NCI-H510A (cell line): Measurements from ENCODE around the gene AIRE.
A peak's percentile ranks its signal among the peaks of the same experiment; 100 is the strongest.
"Not testable (repeated sequence)": the region's sequence is repeated elsewhere in the genome, so short reads cannot be mapped to it uniquely, and the experiment has no call there.

Experiments used
- DNase-seq: peaks from one replicate; lab custom pipeline; 2025; lab: John Stamatoyannopoulos, UW

AIRE gene

GRCh38 chr21:44291936-44292811, 6.5 kb downstream of the AIRE start:
- DNase-seq, result no peak

GRCh38 chr21:44292812-44293195, 7.1 kb downstream of the AIRE start:
- DNase-seq, result no peak

- DNase-seq, result no peak
Measured at GRCh38 chr21:44293551-44294231, 8.0 kb downstream of the AIRE start.

- no peak for DNase-seq
Measured at GRCh38 chr21:44294391-44295162, 8.9 kb downstream of the AIRE start.

GRCh38 chr21:44295163-44295573, 9.5 kb downstream of the AIRE start:
- no peak for DNase-seq

GRCh38 chr21:44295646-44296045, 10.0 kb downstream of the AIRE start:
- no peak for DNase-seq

- no peak for DNase-seq
Measured at GRCh38 chr21:44296103-44296519, 10.4 kb downstream of the AIRE start.

GRCh38 chr21:44296916-44297315, 11.2 kb downstream of the AIRE start:
- DNase-seq, result no peak

GRCh38 chr21:44297525-44298290, 12.0 kb downstream of the AIRE start:
- no peak for DNase-seq

GRCh38 chr21:44298301-44298700, 12.6 kb downstream of the AIRE start:
- no peak for DNase-seq

GRCh38 chr21:44299085-44299457, 13.4 kb downstream of the AIRE start:
- no peak for DNase-seq

GRCh38 chr21:44299458-44300261, 14.0 kb downstream of the AIRE start, which contains the start of gene PFKL:
Gene PFKL, plus strand, starts transcription at chr21:44300053. Its CDS starts 53 bp downstream, at chr21:44300106.
- DNase-seq, result no peak

GRCh38 chr21:44300262-44300959, 14.7 kb downstream of the AIRE start:
- peak; percentile 51 for DNase-seq

GRCh38 chr21:44301141-44301540, 15.5 kb downstream of the AIRE start:
- DNase-seq, result no peak

- no peak for DNase-seq
Measured at GRCh38 chr21:44301961-44302406, 16.3 kb downstream of the AIRE start.

- DNase-seq, result not testable (repeated sequence)
Measured at GRCh38 chr21:44302573-44303401, 17.1 kb downstream of the AIRE start.

- DNase-seq, result no peak
Measured at GRCh38 chr21:44303490-44303981, 17.9 kb downstream of the AIRE start.

GRCh38 chr21:44304011-44304616, 18.4 kb downstream of the AIRE start:
- DNase-seq, result no peak

GRCh38 chr21:44304877-44305293, 19.2 kb downstream of the AIRE start:
- DNase-seq, result no peak
